ENCODE measurements around the gene C6orf15.

C6orf15 gene

DNA sequence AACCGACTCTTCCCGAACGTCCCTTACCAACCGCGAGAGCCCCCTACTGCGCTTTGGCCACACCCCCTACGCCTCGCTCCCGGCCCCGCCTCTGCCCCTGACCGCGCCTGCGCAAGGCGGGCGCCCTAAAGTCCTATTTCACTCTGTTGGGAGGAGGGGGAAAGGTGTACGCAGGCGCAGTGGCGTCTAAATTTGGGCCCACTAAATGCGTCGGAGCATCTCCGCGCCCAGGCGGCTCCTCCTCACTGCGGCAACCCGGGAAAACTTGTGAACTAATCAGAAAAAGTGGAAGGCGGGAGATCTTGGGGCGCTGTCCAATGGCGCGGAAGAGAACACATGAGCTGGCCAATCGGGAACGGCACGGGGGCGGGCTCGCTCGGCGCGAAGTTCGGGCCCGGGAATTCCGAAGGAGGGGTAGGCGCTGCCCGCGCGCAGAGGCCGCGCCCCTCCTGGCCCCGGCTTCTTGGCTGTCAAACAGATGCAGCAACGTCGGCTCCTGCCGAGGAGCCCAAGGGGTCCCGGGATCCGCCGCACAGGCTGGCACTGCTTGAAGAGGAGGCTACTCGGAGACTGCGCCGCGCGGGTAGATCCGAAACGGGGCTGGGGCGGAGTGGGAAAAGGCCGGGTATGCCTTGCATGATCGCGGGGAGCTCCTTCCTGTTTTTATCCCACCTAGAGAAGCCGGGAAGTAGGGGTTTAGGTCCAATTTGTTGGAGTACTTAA lies 45.9 kb upstream of the C6orf15 start, which contains the start of gene TCF19:
TSS of gene TCF19 (plus strand) at position 450 of the 723 bp plus-strand sequence. CDS start 881 bp downstream, outside the sequence.
- Histone ChIP-seq H4K20me1 (ENCODE audit: insufficient read depth, low read length) (no peaks in the 10 kb centered on the region; the same call in 1 of the 2 replicates), H3K9me3 (replicated peaks; ENCODE audit: insufficient read depth, low read length) (no peaks in the 10 kb centered on the region), H3K9ac (ENCODE audit: low read length) (peak within 1 kb of the TSS; percentile 85), H3K4me3 (ENCODE audit: low read length) (peak within 1 kb of the TSS; percentile 84), H2AFZ (ENCODE audit: low read length) (peak within 1 kb of the TSS; percentile 87), H3F3A (ENCODE audit: insufficient read depth, low read length) (0 out of 2 replicates have a peak, but pooled peaks cover 8% of the 10 kb centered on the region), H3K27me3 (replicated peaks; ENCODE audit: insufficient read depth, low read length) (no peaks in the 10 kb centered on the region), H3K79me2 (ENCODE audit: low read length) (peaks cover 40% of the 10 kb centered on the region), H3K4me2 (ENCODE audit: low read depth, low read length) (peak within 1 kb of the TSS; percentile 98), H3K4me1 (ENCODE audit: low read length) (peaks cover 29% of the 10 kb centered on the region), H3K9me2 (replicated peaks; ENCODE audit: insufficient read depth, low read length) (no peaks in the 10 kb centered on the region), H3K27ac (ENCODE audit: low read length) (peak within 1 kb of the TSS; percentile 46; the same call in 1 of the 2 replicates), H3K36me3 (replicated peaks; ENCODE audit: insufficient read depth, low read length) (no peaks in the 10 kb centered on the region)
- TF ChIP-seq EZH2phosphoT487 (IDR thresholded peaks at IDR 0.05; ENCODE audit: low read length) (no peak), EZH2 (optimal IDR thresholded peaks at IDR 0.05; ENCODE audit: low read depth, low read length) (no peak)
- TF ChIP-seq, protein P1, sequence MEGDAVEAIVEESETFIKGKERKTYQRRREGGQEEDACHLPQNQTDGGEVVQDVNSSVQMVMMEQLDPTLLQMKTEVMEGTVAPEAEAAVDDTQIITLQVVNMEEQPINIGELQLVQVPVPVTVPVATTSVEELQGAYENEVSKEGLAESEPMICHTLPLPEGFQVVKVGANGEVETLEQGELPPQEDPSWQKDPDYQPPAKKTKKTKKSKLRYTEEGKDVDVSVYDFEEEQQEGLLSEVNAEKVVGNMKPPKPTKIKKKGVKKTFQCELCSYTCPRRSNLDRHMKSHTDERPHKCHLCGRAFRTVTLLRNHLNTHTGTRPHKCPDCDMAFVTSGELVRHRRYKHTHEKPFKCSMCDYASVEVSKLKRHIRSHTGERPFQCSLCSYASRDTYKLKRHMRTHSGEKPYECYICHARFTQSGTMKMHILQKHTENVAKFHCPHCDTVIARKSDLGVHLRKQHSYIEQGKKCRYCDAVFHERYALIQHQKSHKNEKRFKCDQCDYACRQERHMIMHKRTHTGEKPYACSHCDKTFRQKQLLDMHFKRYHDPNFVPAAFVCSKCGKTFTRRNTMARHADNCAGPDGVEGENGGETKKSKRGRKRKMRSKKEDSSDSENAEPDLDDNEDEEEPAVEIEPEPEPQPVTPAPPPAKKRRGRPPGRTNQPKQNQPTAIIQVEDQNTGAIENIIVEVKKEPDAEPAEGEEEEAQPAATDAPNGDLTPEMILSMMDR (IDR thresholded peaks at IDR 0.05; ENCODE audit: low read length): no peak
- peak; percentile 98 for DNase-seq

DNA sequence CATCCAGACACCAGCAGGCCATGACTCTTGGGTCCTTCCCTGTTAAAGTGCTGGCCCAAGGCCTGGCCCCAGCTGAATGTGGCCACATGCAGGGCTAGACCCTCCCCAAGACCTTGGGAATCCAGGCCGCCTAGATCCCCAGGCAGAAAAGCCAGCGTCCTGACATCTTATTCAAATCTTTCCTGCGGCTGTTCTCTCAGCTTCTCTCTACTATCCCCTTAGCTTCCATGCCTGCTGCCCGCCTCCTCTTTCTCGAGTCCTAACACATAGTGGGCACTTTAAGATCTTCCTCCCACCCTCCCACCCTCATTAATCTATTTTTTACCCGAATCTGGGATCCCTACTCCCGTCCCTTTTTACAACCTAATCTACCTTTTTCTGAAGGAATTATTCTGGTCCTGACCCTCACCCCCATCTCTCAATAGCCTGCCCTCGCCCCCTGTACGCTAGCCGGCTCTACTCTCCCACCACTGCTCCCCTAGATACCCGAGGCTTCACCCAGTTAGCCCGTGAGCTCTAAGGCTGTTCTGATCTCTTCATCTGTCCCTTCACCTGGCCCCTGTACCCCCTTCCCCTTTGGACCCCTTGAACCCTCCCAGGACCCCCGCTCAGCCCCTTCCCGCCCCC lies 45.3 kb upstream of the C6orf15 start, which contains the start of gene CCHCR1:
TSS of gene CCHCR1 (minus strand) at position 290 of the 627 bp plus-strand sequence. CDS start at position 88, 202 bp downstream.
- no peaks in the 10 kb centered on the region for H3K9me3 ChIP-seq (replicated peaks; ENCODE audit: insufficient read depth, low read length)
- no peaks in the 10 kb centered on the region; the same call in 1 of the 2 replicates for H4K20me1 ChIP-seq (ENCODE audit: insufficient read depth, low read length)
- H3K79me2 ChIP-seq (ENCODE audit: low read length): peaks cover 40% of the 10 kb centered on the region
- H3F3A ChIP-seq (ENCODE audit: insufficient read depth, low read length): 0 out of 2 replicates have a peak, but pooled peaks cover 8% of the 10 kb centered on the region
- H3K9me2 ChIP-seq (replicated peaks; ENCODE audit: insufficient read depth, low read length): no peaks in the 10 kb centered on the region
- H3K27me3 ChIP-seq (replicated peaks; ENCODE audit: insufficient read depth, low read length): no peaks in the 10 kb centered on the region
- H3K4me1 ChIP-seq (ENCODE audit: low read length): peaks cover 22% of the 10 kb centered on the region
- no peak for TF ChIP-seq EZH2 (optimal IDR thresholded peaks at IDR 0.05; ENCODE audit: low read depth, low read length)
- TF ChIP-seq, protein P1 (IDR thresholded peaks at IDR 0.05; ENCODE audit: low read length): no peak
- TF ChIP-seq EZH2phosphoT487 (IDR thresholded peaks at IDR 0.05; ENCODE audit: low read length): no peak
- H3K4me2 ChIP-seq (ENCODE audit: low read depth, low read length): peak within 1 kb of the TSS; percentile 98
- peak within 1 kb of the TSS; percentile 87 for H2AFZ ChIP-seq (ENCODE audit: low read length)
- DNase-seq: no peak
- H3K4me3 ChIP-seq (ENCODE audit: low read length): peak within 1 kb of the TSS; percentile 84
- peak within 1 kb of the TSS; percentile 46; the same call in 1 of the 2 replicates for H3K27ac ChIP-seq (ENCODE audit: low read length)
- H3K36me3 ChIP-seq (replicated peaks; ENCODE audit: insufficient read depth, low read length): no peaks in the 10 kb centered on the region
- peak within 1 kb of the TSS; percentile 85 for H3K9ac ChIP-seq (ENCODE audit: low read length)

DNA sequence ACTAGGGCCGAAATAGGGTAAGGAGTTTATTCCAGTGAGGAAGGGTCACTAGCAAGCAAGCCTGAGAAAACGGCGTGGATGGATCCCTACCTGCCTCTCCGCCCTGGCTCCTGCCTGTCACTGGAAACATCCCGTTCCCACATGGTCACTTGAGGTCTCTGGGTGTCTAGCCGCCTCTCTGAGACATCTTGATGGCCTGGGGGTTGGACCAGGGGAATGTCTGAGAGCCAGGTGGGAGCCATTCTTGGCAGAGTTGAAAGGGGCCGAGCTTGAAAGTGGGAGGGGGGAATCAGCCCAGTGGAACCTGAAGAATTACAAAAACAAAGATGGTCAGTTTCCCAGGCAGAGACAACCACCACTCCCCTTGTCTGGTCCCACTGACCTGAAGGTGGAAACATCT lies 44.3 kb upstream of the C6orf15 start:
- H4K20me1 ChIP-seq (ENCODE audit: insufficient read depth, low read length): no peaks in the 10 kb centered on the region
- H3K4me2 ChIP-seq (ENCODE audit: low read depth, low read length): no peak overlapping the region
- H3K36me3 ChIP-seq (replicated peaks; ENCODE audit: insufficient read depth, low read length): no peaks in the 10 kb centered on the region
- no peak overlapping the region for H3K4me3 ChIP-seq (ENCODE audit: low read length)
- TF ChIP-seq, protein P1 (IDR thresholded peaks at IDR 0.05; ENCODE audit: low read length): no peak
- TF ChIP-seq EZH2 (optimal IDR thresholded peaks at IDR 0.05; ENCODE audit: low read depth, low read length): no peak
- no peak for TF ChIP-seq EZH2phosphoT487 (IDR thresholded peaks at IDR 0.05; ENCODE audit: low read length)
- no peak overlapping the region for H3K9ac ChIP-seq (ENCODE audit: low read length)
- no peak overlapping the region for H2AFZ ChIP-seq (ENCODE audit: low read length)
- H3K27ac ChIP-seq (ENCODE audit: low read length): no peak overlapping the region
- peaks cover 32% of the 10 kb centered on the region for H3K79me2 ChIP-seq (ENCODE audit: low read length)
- H3K9me3 ChIP-seq (replicated peaks; ENCODE audit: insufficient read depth, low read length): no peaks in the 10 kb centered on the region
- peaks cover 13% of the 10 kb centered on the region; the same call in 1 of the 2 replicates for H3K4me1 ChIP-seq (ENCODE audit: low read length)
- H3F3A ChIP-seq (ENCODE audit: insufficient read depth, low read length): 0 out of 2 replicates have a peak, but pooled peaks cover 8% of the 10 kb centered on the region
- no peaks in the 10 kb centered on the region for H3K27me3 ChIP-seq (replicated peaks; ENCODE audit: insufficient read depth, low read length)
- no peaks in the 10 kb centered on the region for H3K9me2 ChIP-seq (replicated peaks; ENCODE audit: insufficient read depth, low read length)
- no peak for DNase-seq

Data from MM.1S (cell line).